ENCODE results near the gene ZNF334. TPM values are rescaled to one million over a fixed set of nuclear protein-coding genes. Genes with fewer than 3 reads are reported as not detected.

Gene ZNF334
- total RNA-seq, 1 experiment from 2014 or later: 19.5 TPM

DNA sequence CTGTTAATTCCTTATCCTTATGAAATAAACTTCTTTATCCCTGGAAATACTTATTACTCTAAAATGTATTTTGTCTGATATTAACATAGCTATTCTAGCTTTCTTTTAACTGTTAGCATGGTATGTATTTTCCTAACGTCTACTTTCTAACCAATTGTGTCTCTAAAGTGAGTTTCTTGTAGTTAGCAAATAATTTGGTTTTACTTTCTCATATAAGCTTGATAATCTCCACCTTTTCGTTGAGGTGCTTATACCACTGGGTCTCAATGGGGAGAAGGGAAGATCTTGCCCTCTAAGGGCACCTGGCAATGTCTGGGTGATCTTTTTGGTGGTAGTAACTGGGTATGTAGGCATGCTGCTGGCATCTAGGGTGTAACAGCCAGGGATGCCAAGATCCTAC lies 25.7 kb downstream of the ZNF334 start:
- H2BK120ac ChIP-seq (ENCODE audit: low read depth, low read length, poor library complexity, severe bottlenecking): no peak overlapping the region
- H2BK15ac ChIP-seq (ENCODE audit: low read depth, low read length): no peak overlapping the region
- H2BK12ac ChIP-seq (ENCODE audit: insufficient read length, low read depth, low read length): no peak overlapping the region
- H3K79me1 ChIP-seq (ENCODE audit: insufficient read depth, low read depth, low read length, poor library complexity, severe bottlenecking): no peaks in the 10 kb centered on the region
- H3K4me2 ChIP-seq (ENCODE audit: insufficient read depth, insufficient read length, low read length): no peak overlapping the region
- no CpG with 5 or more reads among the region's 2 CpGs for WGBS (ENCODE audit: extremely low coverage, insufficient read length, low lambda C conversion rate)
- no peaks in the 10 kb centered on the region for H3K27me3 ChIP-seq (ENCODE audit: insufficient read depth, low read length)
- H3K4me1 ChIP-seq (ENCODE audit: insufficient read depth, low read length): no peaks in the 10 kb centered on the region
- no peak for DNase-seq
- TF ChIP-seq, protein P1, sequence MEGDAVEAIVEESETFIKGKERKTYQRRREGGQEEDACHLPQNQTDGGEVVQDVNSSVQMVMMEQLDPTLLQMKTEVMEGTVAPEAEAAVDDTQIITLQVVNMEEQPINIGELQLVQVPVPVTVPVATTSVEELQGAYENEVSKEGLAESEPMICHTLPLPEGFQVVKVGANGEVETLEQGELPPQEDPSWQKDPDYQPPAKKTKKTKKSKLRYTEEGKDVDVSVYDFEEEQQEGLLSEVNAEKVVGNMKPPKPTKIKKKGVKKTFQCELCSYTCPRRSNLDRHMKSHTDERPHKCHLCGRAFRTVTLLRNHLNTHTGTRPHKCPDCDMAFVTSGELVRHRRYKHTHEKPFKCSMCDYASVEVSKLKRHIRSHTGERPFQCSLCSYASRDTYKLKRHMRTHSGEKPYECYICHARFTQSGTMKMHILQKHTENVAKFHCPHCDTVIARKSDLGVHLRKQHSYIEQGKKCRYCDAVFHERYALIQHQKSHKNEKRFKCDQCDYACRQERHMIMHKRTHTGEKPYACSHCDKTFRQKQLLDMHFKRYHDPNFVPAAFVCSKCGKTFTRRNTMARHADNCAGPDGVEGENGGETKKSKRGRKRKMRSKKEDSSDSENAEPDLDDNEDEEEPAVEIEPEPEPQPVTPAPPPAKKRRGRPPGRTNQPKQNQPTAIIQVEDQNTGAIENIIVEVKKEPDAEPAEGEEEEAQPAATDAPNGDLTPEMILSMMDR (conservative IDR thresholded peaks at IDR 0.05): no peak
- no peak overlapping the region for H3K9ac ChIP-seq (ENCODE audit: extremely low read depth, insufficient read length, low read length)
- no peaks in the 10 kb centered on the region for H4K20me1 ChIP-seq (ENCODE audit: control insufficient read depth, insufficient read depth, insufficient read length)
- no peak overlapping the region for H3T11ph ChIP-seq (ENCODE audit: low read length)
- Mint-ChIP-seq H3K27me3 (ENCODE audit: low read depth) (no peaks in the 10 kb centered on the region), H3K36me3 (ENCODE audit: insufficient read depth in 1 of 3, low read depth in 3 of 3) (no peaks in the 10 kb centered on the region), H3K9me3 (no peaks in the 10 kb centered on the region), H3K27ac (no peak overlapping the region), H3K4me1 (peaks cover 15 to 20% of the 10 kb centered on the region in 2 experiments), H3K4me3 (no peak overlapping the region)
- no peak overlapping the region for H2BK20ac ChIP-seq (ENCODE audit: low read depth, low read length, poor library complexity, severe bottlenecking)
- H3K27ac ChIP-seq (ENCODE audit: insufficient read length, low read depth, low read length): no peak overlapping the region
- H4K8ac ChIP-seq (replicated peaks; ENCODE audit: insufficient read length, low read depth, low read length): no peak overlapping the region
- H3K4ac ChIP-seq (ENCODE audit: low read depth, low read length): no peak overlapping the region
- H3K9me3 ChIP-seq (ENCODE audit: control insufficient read depth, low read depth, low read length): no peaks in the 10 kb centered on the region
- H3K14ac ChIP-seq (ENCODE audit: insufficient read depth, low read length): no peak overlapping the region
- H3K18ac ChIP-seq (ENCODE audit: insufficient read length, low read depth, low read length): no peak overlapping the region
- no peaks in the 10 kb centered on the region for H3K79me2 ChIP-seq (ENCODE audit: insufficient read depth, low read length)
- H2AK5ac ChIP-seq (ENCODE audit: insufficient read length, low read length): no peak overlapping the region
- H4K91ac ChIP-seq (ENCODE audit: insufficient read length, low read depth, low read length): no peak overlapping the region
- no peak overlapping the region for H2AFZ ChIP-seq (ENCODE audit: low read length)
- H4K5ac ChIP-seq (ENCODE audit: insufficient read length, low read depth, low read length): no peak overlapping the region
- no peak overlapping the region for H3K23ac ChIP-seq (ENCODE audit: insufficient read length, low read depth, low read length)
- H3K23me2 ChIP-seq (ENCODE audit: insufficient read length, low read depth, low read length, poor library complexity, severe bottlenecking): no peaks in the 10 kb centered on the region
- no peak overlapping the region for H2BK5ac ChIP-seq (ENCODE audit: insufficient read length, low read length)
- H3K56ac ChIP-seq (ENCODE audit: insufficient read length, low read depth, low read length): no peak overlapping the region

All from H9 (cell line).